Testis (tissue), 2 donors: ENCODE results near the gene PRKG1.

Experiments
- CTCF ChIP-seq, 3 experiments: fragments of 450-650 bp in 2 of 3; fragments of 200-600 bp in 1 of 3; sonication (generic) in 1 of 3; IDR thresholded peaks; one replicate each; pipeline ENCODE4 v1.5.1; 2016 to 2019; ENCODE audit warnings: antibody characterized with exemption in 3 of 3, mild to moderate bottlenecking in 2 of 3, moderate library complexity in 1 of 3
- POLR2A ChIP-seq: fragments of 450-650 bp; IDR thresholded peaks from one replicate; pipeline ENCODE4 v1.6.1; 2017; ENCODE audit warnings: antibody characterized with exemption, mild to moderate bottlenecking, moderate library complexity

GRCh38 chr10:52256832-52257691 is 1182.8 kb downstream of the PRKG1 start:
- no peak for TF ChIP-seq POLR2A
- TF ChIP-seq CTCF (IDR thresholded peaks at IDR 0.05) = no peak
